ENCODE measurements around the gene HSFX3.
"Not testable (repeated sequence)": the region's sequence is repeated elsewhere in the genome, so short reads cannot be mapped to it uniquely, and the experiment has no call there.

- TF ChIP-seq SP1 (IDR thresholded peaks at IDR 0.05); FOXM1 (IDR thresholded peaks at IDR 0.05; ENCODE audit: borderline replicate concordance); NFRKB (IDR thresholded peaks at IDR 0.05); FOXA1 (IDR thresholded peaks at IDR 0.05); HDGF (IDR thresholded peaks at IDR 0.05; ENCODE audit: borderline replicate concordance); TARDBP (IDR thresholded peaks at IDR 0.05); SUZ12 (IDR thresholded peaks at IDR 0.05); BHLHE40 (IDR thresholded peaks at IDR 0.05; ENCODE audit: borderline replicate concordance); LEF1 (IDR thresholded peaks at IDR 0.05; ENCODE audit: borderline replicate concordance): not testable (repeated sequence)
Observed at GRCh38 chrX:149534926-149535602, 14.7 kb downstream of the HSFX3 start.

All from HEK293T (cell line).